ENCODE results near the gene CC2D2A.

DNA sequence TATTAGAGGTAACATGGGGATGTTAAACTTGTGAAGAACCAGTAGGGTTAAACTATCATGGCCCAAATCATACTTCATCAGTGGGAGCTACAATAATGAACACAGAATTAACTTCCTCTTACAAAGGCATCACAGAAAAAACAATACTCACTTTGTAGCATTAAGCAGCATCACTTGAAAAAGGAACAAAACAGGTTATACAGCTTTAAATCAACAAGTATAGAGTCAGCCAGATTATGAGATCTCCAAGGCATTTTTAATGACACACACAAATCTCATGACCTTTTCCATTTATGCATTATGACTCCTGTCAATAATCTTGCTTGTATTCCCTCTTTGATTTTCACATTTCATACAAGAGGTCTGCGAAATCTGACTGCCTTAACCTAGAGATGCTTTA is 167.1 kb downstream of the CC2D2A start:
- no peak for TF ChIP-seq ZNF121 (CRISPR knock-in tag; IDR thresholded peaks at IDR 0.05)
- TF ChIP-seq, protein P1, sequence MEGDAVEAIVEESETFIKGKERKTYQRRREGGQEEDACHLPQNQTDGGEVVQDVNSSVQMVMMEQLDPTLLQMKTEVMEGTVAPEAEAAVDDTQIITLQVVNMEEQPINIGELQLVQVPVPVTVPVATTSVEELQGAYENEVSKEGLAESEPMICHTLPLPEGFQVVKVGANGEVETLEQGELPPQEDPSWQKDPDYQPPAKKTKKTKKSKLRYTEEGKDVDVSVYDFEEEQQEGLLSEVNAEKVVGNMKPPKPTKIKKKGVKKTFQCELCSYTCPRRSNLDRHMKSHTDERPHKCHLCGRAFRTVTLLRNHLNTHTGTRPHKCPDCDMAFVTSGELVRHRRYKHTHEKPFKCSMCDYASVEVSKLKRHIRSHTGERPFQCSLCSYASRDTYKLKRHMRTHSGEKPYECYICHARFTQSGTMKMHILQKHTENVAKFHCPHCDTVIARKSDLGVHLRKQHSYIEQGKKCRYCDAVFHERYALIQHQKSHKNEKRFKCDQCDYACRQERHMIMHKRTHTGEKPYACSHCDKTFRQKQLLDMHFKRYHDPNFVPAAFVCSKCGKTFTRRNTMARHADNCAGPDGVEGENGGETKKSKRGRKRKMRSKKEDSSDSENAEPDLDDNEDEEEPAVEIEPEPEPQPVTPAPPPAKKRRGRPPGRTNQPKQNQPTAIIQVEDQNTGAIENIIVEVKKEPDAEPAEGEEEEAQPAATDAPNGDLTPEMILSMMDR (IDR thresholded peaks at IDR 0.05), result no peak
- TF ChIP-seq FOXP4 (CRISPR knock-in tag; IDR thresholded peaks at IDR 0.05), result no peak
- no peak for TF ChIP-seq ESRRA (CRISPR knock-in tag; IDR thresholded peaks at IDR 0.05; ENCODE audit: borderline replicate concordance)
- no peak for TF ChIP-seq JAZF1 (CRISPR knock-in tag; IDR thresholded peaks at IDR 0.05)
- no peak for TF ChIP-seq HMGXB4 (CRISPR knock-in tag; IDR thresholded peaks at IDR 0.05)

Data from WTC11 (cell line).